GM21360 (cell line): ENCODE results near the gene UFD1.

Experiments
- ATAC-seq: cut with Tn5 transposase; IDR thresholded peaks from one replicate; pipeline ENCODE4 v1.9.1; 2021; ENCODE audit warnings: mild to moderate bottlenecking, moderate library complexity; ENCODE audit not compliant: unreplicated experiment

The UFD1 gene, protein sequence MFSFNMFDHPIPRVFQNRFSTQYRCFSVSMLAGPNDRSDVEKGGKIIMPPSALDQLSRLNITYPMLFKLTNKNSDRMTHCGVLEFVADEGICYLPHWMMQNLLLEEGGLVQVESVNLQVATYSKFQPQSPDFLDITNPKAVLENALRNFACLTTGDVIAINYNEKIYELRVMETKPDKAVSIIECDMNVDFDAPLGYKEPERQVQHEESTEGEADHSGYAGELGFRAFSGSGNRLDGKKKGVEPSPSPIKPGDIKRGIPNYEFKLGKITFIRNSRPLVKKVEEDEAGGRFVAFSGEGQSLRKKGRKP

DNA sequence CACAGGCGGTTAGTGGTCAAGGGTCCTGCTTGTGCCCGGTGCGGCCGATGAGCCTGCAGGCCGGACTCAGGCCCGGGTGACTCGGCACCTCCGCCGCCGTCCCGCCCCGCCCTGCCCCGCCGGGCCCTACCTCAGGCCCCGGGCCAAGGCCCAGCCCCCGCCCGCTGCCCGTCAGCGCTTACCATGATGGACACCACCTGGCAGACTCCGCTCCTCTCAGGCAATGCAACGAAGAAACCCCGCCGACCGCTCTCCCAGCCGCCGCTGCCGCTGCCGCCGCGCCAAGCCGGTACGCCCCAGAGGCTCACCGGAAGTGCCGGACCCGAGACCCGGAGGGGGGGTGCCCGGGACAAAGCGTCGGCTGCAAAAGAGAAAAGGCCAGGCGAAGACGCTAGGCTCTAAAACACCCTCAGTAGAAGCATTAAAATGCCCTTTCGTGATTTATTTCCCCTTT is at the start of gene UFD1:
TSS of gene UFD1 (minus strand) at position 293 of the 454 bp plus-strand sequence. CDS start at position 185, 108 bp downstream.
- ATAC-seq: peak; percentile 33

GRCh38 chr22:19527861-19528417 is 48.9 kb upstream of the UFD1 start:
- no peak for ATAC-seq

GRCh38 chr22:19527321-19527721 is 48.3 kb upstream of the UFD1 start:
- ATAC-seq: no peak

DNA sequence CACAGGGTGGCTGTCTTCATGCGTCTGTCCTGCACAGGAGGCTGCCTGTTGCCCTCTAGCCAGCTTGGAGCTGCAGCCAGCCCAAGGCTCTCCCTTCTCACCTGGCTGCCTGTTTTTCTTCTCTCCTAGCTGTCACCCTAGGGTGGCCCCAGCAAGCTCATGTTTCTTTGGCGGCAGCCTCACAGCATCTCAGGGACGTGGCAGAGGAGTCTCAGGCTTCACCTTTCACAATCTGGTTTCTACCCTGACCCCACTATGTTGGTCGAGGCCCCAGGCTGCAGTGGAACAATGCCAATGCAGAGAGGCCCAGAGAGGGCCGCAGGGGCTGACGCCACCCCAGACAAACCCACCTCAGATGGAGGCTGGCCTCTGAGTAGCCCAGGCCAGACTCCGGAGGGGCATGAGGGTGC is 47.7 kb upstream of the UFD1 start:
- ATAC-seq: no peak

- ATAC-seq: no peak
Observed at GRCh38 chr22:19526076-19526701, 47.2 kb upstream of the UFD1 start.

- no peak for ATAC-seq
Observed at GRCh38 chr22:19525666-19526065, 46.7 kb upstream of the UFD1 start.

GRCh38 chr22:19525116-19525660 is 46.2 kb upstream of the UFD1 start:
- ATAC-seq: no peak

DNA sequence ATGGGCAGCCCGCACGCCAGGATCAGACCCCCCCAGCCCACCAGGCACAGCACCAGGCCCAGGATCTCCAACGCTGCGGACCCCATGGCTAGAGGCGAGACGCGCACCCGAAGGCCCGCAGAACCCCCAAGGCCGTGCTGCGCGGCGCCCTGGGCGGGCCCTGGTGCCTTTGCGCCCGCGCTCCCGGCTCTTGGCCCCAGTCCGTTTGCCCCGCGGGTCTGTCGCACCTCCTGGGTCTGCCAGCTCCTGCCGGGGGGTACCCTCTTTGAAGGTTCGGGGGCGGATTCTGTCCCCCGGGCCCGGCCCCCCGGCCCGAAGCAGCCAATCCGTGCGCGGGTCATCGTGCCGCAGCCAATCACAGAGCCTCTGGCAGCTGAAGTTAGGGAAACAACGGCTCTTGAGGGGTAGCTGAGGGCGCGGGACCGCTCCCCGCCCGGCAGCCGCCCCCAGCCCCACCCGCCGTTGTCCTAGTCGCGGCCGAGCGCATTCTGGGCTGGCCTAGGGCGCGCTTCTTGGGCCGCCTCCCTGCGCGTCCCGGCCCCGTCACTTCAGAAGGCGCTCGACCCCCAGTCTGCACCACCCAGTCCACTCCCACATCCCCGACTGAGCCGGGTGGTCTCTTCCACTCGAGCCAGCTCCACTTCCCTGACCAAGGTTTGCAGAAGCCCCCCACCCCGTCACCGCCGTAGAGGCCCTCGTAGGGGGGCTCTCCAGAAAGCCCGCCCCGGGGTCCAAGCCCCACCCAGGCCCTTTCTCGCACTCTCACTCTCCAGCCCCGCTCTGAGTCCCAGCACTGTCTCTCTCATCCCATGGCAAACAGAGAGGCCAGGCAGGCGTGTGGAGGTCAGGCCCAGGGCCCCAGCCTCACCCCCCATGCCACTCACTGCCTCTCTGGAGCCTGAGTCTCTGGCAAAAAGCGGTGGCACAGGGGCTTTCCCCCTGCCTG is 45.5 kb upstream of the UFD1 start, which contains the start of gene CLDN5:
TSS of gene CLDN5 (minus strand) at position 241 of the 946 bp plus-strand sequence. CDS start at position 86, 155 bp downstream.
- ATAC-seq: no peak

- no peak for ATAC-seq
Observed at GRCh38 chr22:19523240-19524169, 44.5 kb upstream of the UFD1 start.

DNA sequence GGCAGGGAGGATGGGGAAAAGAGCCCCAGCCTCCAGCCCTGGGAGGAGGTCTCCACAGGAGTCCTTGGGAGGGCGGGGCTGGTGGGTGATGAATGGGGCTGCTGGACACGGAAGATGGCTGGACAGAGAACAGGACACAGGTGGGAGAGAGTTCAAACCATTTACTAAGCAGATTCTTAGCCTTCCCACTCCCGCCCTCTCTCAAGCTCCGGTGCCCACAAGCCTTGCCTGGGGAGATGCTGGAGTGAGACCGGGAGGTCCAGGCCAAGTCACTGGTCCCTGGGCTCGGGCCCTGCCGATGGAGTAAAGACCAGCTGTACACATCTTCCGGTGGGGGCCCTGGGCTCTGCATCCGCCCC is 43.9 kb upstream of the UFD1 start:
- no peak for ATAC-seq

GRCh38 chr22:19522190-19522880 is 43.3 kb upstream of the UFD1 start:
- no peak for ATAC-seq

DNA sequence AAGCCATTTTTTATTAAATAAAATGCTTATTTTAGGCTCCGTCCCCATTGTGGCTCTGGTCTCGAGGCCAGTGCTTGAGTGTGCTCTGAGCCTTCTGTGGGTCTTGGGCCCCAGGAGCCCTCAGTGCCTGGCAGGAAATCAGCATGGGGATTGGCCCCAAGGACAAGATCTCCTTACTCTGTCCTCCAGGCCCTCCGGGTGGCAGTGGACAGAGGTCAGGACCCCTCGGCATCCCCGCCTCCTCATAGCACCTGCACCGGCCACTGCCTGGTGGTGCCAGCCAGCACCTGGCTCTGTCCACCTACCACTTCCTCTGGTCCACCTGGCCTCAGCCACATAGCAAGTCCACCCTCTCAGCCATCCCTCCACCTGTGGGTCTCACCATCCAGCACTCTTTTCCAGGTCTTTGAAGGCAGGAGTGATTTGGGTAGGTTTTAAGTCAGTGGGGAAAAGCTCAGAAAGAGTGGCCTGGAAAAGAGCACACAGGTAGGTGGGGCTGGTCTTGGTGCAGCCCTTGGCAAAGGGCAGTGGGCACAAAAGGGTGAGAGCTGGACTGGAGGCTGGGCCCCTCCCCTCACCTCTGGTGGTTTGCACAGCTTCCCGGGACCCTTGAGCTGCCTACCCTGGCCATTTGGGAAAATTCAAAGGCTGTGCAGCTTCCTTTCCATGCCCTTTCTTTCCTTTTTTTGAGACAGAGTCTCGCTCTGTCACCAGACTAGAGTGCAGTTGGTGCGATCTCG is 41.7 kb upstream of the UFD1 start:
- ATAC-seq: no peak

DNA sequence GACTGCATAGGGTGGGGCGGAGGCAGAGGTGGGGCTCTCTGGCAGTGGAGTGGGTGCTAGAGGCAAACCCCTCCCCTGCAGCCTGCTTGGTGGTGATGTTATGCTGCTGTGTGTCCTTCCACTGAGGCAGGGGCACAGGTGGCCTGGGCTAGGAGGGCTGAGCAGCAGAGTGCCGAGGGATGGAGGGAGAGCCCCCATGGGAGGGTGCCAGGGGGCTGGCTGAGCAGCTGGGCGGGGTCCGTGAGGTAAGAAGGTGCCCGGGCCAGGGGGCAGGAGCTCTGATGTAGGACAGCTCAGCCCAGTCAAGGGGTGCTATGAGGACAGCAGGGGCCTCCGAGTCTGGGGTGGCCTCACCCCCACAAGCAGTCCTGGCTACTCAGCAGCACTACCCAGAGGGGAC is 41.0 kb upstream of the UFD1 start:
- ATAC-seq: no peak

- ATAC-seq: no peak
Observed at GRCh38 chr22:19519041-19519926, 40.3 kb upstream of the UFD1 start.

- ATAC-seq: no peak
Observed at GRCh38 chr22:19518635-19519034, 39.6 kb upstream of the UFD1 start.

GRCh38 chr22:19517919-19518611 is 39.1 kb upstream of the UFD1 start:
- no peak for ATAC-seq

GRCh38 chr22:19517171-19517500 is 38.1 kb upstream of the UFD1 start:
- ATAC-seq: no peak
